ENCODE results near the gene KIF3B. TPM values are rescaled to one million over a fixed set of nuclear protein-coding genes. Genes with fewer than 3 reads are reported as not detected.

Gene KIF3B
- total RNA-seq, 2 experiments from 2014 or later = 8.2 to 25.2 TPM

- H3K4me3 ChIP-seq (ENCODE audit: low read depth, low read length, poor library complexity, severe bottlenecking) = no peak overlapping the region
- H3K4me1 ChIP-seq (ENCODE audit: insufficient read depth, low read length, poor library complexity, severe bottlenecking) = no peaks in the 10 kb centered on the region
- no peaks in the 10 kb centered on the region for H3K9me3 ChIP-seq (ENCODE audit: low read length)
- H3K27ac ChIP-seq (ENCODE audit: low read depth, low read length, poor library complexity, severe bottlenecking) = no peak overlapping the region
- no peaks in the 10 kb centered on the region for H4K20me1 ChIP-seq (ENCODE audit: insufficient read depth, low read length)
- ChIA-PET POLR2A (interaction anchor here (0.5 to 1.9 kb wide), 5 partner anchors 13 to 102 kb away, joined by 3 to 6 read pairs (median 4); no protein-coding TSS in a partner anchor), CTCF (ENCODE audit: unreplicated experiment) (no interaction called here)
- TF ChIP-seq CTCF (conservative IDR thresholded peaks at IDR 0.05; ENCODE audit: low read length) (no peak), EZH2phosphoT487 (IDR thresholded peaks at IDR 0.05; ENCODE audit: borderline replicate concordance, low read depth, low read length) (no peak)
- no TSS peak for BruUV-seq (replicated peaks)
- peaks cover 18% of the 10 kb centered on the region for H3K79me2 ChIP-seq (ENCODE audit: insufficient read depth, low read depth, low read length)
- intact Hi-C loops (cut with micrococcal nuclease; ENCODE audit: unreplicated experiment) = no loop called here
- H3K9me2 ChIP-seq (ENCODE audit: insufficient read depth, low read length) = no peaks in the 10 kb centered on the region
- H3K4me2 ChIP-seq (ENCODE audit: low read length) = no peak overlapping the region
- H2AFZ ChIP-seq (ENCODE audit: low read length) = no peak overlapping the region
- peaks cover 15% of the 10 kb centered on the region for H3K36me3 ChIP-seq (ENCODE audit: insufficient read depth, low read length)
- no peak for DNase-seq (ENCODE audit: low spot score)
These were observed 25.0 kb downstream of the KIF3B start for GRCh38 chr20:32302507-32302872.

GRCh38 chr20:32304131-32304746, 26.8 kb downstream of the KIF3B start:
- no peaks in the 10 kb centered on the region for H3K4me1 ChIP-seq (ENCODE audit: insufficient read depth, low read length, poor library complexity, severe bottlenecking)
- ChIA-PET POLR2A (interaction anchor here (0.6 kb wide), 1 partner anchor 15 kb away, joined by 3 read pairs; no protein-coding TSS in a partner anchor), CTCF (ENCODE audit: unreplicated experiment) (no interaction called here)
- no peak for DNase-seq (ENCODE audit: low spot score)
- peaks cover 15% of the 10 kb centered on the region for H3K36me3 ChIP-seq (ENCODE audit: insufficient read depth, low read length)
- H3K4me3 ChIP-seq (ENCODE audit: low read depth, low read length, poor library complexity, severe bottlenecking) = no peak overlapping the region
- peaks cover 10% of the 10 kb centered on the region; the same call in 1 of the 2 replicates for H3K79me2 ChIP-seq (ENCODE audit: insufficient read depth, low read depth, low read length)
- no peaks in the 10 kb centered on the region for H3K9me3 ChIP-seq (ENCODE audit: low read length)
- TF ChIP-seq CTCF (conservative IDR thresholded peaks at IDR 0.05; ENCODE audit: low read length) (no peak), EZH2phosphoT487 (IDR thresholded peaks at IDR 0.05; ENCODE audit: borderline replicate concordance, low read depth, low read length) (no peak)
- H4K20me1 ChIP-seq (ENCODE audit: insufficient read depth, low read length) = no peaks in the 10 kb centered on the region
- no peak overlapping the region for H3K4me2 ChIP-seq (ENCODE audit: low read length)
- intact Hi-C loops (cut with micrococcal nuclease; ENCODE audit: unreplicated experiment) = no loop called here
- H3K27ac ChIP-seq (ENCODE audit: low read depth, low read length, poor library complexity, severe bottlenecking) = no peak overlapping the region
- no TSS peak for BruUV-seq (replicated peaks)
- no peak overlapping the region for H2AFZ ChIP-seq (ENCODE audit: low read length)
- no peaks in the 10 kb centered on the region for H3K9me2 ChIP-seq (ENCODE audit: insufficient read depth, low read length)

- Histone ChIP-seq H2AFZ (ENCODE audit: low read length) (no peak overlapping the region), H3K4me3 (ENCODE audit: low read depth, low read length, poor library complexity, severe bottlenecking) (no peak overlapping the region), H3K4me1 (ENCODE audit: insufficient read depth, low read length, poor library complexity, severe bottlenecking) (no peaks in the 10 kb centered on the region), H3K36me3 (ENCODE audit: insufficient read depth, low read length) (peaks cover 76% of the 10 kb centered on the region), H3K79me2 (ENCODE audit: insufficient read depth, low read depth, low read length) (peaks cover 10% of the 10 kb centered on the region; the same call in 1 of the 2 replicates), H3K9me3 (ENCODE audit: low read length) (no peaks in the 10 kb centered on the region), H3K4me2 (ENCODE audit: low read length) (no peak overlapping the region), H4K20me1 (ENCODE audit: insufficient read depth, low read length) (no peaks in the 10 kb centered on the region), H3K9me2 (ENCODE audit: insufficient read depth, low read length) (no peaks in the 10 kb centered on the region), H3K27ac (ENCODE audit: low read depth, low read length, poor library complexity, severe bottlenecking) (no peak overlapping the region)
- DNase-seq (ENCODE audit: low spot score) = no peak
- POLR2A ChIA-PET = interaction anchor here (0.6 to 0.9 kb wide), 3 partner anchors 17 to 527 kb away, joined by 3 to 4 read pairs (median 4); no protein-coding TSS in a partner anchor
- intact Hi-C loops (cut with micrococcal nuclease; ENCODE audit: unreplicated experiment) = no loop called here
- TF ChIP-seq CTCF (conservative IDR thresholded peaks at IDR 0.05; ENCODE audit: low read length) (no peak), EZH2phosphoT487 (IDR thresholded peaks at IDR 0.05; ENCODE audit: borderline replicate concordance, low read depth, low read length) (no peak)
- no TSS peak for BruUV-seq (replicated peaks)
- CTCF ChIA-PET (ENCODE audit: unreplicated experiment) = no interaction called here
These were observed 35.4 kb downstream of the KIF3B start for GRCh38 chr20:32312718-32313424.
